ENCODE results near the gene MXRA5. TPM values are rescaled to one million over a fixed set of nuclear protein-coding genes. Genes with fewer than 3 reads are reported as not detected.
A peak's percentile ranks its signal among the peaks of the same experiment; 100 is the strongest.
"Not testable (repeated sequence)": the region's sequence is repeated elsewhere in the genome, so short reads cannot be mapped to it uniquely, and the experiment has no call there.

MXRA5 gene
- total and polyA plus RNA-seq, 2 donors from 2014 or later: 4.4 to 12.2 TPM

DNA sequence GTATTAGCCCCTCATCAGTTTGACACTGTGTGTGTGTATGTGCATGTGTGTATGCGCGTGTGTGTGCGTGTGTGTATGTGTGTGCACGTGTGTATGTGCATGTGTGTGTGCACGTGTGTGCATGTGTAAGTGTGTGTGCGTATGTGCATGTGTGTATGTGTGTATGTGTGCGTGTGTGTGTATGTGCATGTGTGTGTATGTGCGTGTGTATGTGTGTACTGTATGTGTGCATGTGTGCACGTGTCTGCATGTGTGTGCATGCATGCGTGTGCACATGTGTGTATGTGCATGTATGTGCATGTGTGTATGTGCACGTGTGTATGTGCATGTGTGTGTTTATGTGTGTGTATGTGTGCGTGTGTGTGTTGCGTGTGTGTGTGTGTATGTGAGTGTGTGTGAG is 31.1 kb upstream of the MXRA5 start:
- Histone ChIP-seq H3K36me3 (ENCODE audit: control insufficient read depth in 2 of 3, insufficient read depth in 3 of 3, low read length in 3 of 3) (no peaks in the 10 kb centered on the region), H3K9me3 (ENCODE audit: control insufficient read depth in 2 of 3, insufficient read depth in 1 of 3, low read length in 3 of 3) (peaks cover 0 to 2% (median 0%) of the 10 kb centered on the region in 3 donors), H3K4me1 (ENCODE audit: control insufficient read depth in 2 of 3, insufficient read depth in 2 of 3, low read depth in 1 of 3, low read length in 3 of 3) (no peaks in the 10 kb centered on the region), H3K9ac (ENCODE audit: low read length in 3 of 3) (no peak overlapping the region), H3K27me3 (ENCODE audit: control insufficient read depth, insufficient read depth, low read length) (peaks cover 2% of the 10 kb centered on the region), H3K27ac (ENCODE audit: low read depth in 2 of 2, low read length in 2 of 2) (no peak overlapping the region), H3K4me3 (ENCODE audit: low read length in 3 of 3) (peak overlapping the region in 1 of 3 donors; percentile 45)
- DNase-seq (no peak), FAIRE-seq (no peak)
- intact Hi-C loops (cut with DNase I): no loop called here
- TF ChIP-seq CTCF (IDR thresholded peaks at IDR 0.05; ENCODE audit: borderline replicate concordance, extremely low read depth, insufficient read depth): no peak

DNA sequence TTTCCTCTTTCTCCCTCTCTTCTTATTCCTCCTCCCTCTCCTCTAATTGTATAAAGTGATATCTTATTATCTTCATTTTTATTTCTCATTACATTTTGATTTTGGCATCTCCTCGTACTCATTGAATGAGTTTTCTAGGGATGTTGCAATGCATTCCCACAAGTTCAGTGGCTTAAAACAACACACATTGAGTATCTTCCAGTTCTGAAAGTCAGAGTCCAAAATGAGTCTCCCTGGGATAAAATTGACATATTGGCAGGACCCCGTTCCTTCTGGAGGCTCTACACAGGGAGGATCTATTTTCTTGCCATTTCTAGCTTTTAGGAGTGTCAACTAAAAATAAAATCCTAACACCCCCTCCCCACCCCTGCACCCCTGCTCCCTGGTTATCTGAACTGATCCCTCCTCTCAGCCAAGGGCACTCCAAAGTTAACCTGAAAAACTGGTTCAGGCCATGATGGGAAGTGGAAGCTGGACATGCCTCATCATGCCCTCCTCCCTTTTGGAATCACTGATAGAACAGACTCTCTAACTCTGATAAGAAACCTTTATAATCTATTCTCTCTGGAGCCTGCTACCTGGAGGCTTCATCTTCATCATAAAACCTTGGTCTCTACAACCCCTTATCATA is 29.5 kb upstream of the MXRA5 start:
- H3K27me3 ChIP-seq (ENCODE audit: control insufficient read depth, insufficient read depth, low read length); H3K36me3 ChIP-seq (ENCODE audit: control insufficient read depth in 2 of 3, insufficient read depth in 3 of 3, low read length in 3 of 3); H3K4me1 ChIP-seq (ENCODE audit: control insufficient read depth in 2 of 3, insufficient read depth in 2 of 3, low read depth in 1 of 3, low read length in 3 of 3); H3K9me3 ChIP-seq (ENCODE audit: control insufficient read depth in 2 of 3, insufficient read depth in 1 of 3, low read length in 3 of 3); FAIRE-seq; intact Hi-C loops (cut with DNase I); H3K4me3 ChIP-seq (ENCODE audit: low read length in 3 of 3); H3K9ac ChIP-seq (ENCODE audit: low read length in 3 of 3); H3K27ac ChIP-seq (ENCODE audit: low read depth in 2 of 2, low read length in 2 of 2); DNase-seq: not testable (repeated sequence)

- no peak for DNase-seq
- Histone ChIP-seq H3K9ac (ENCODE audit: low read length in 3 of 3) (no peak overlapping the region), H3K4me1 (ENCODE audit: control insufficient read depth in 2 of 3, insufficient read depth in 2 of 3, low read depth in 1 of 3, low read length in 3 of 3) (no peaks in the 10 kb centered on the region), H3K27me3 (ENCODE audit: control insufficient read depth, insufficient read depth, low read length) (peaks cover 2% of the 10 kb centered on the region), H3K4me3 (ENCODE audit: low read length in 3 of 3) (no peak overlapping the region), H3K9me3 (ENCODE audit: control insufficient read depth in 2 of 3, insufficient read depth in 1 of 3, low read length in 3 of 3) (peaks cover 0 to 2% (median 0%) of the 10 kb centered on the region in 3 donors), H3K27ac (ENCODE audit: low read depth in 2 of 2, low read length in 2 of 2) (no peak overlapping the region), H3K36me3 (ENCODE audit: control insufficient read depth in 2 of 3, insufficient read depth in 3 of 3, low read length in 3 of 3) (no peaks in the 10 kb centered on the region)
- intact Hi-C loops (cut with DNase I): no loop called here
- FAIRE-seq: no peak
- TF ChIP-seq CTCF (IDR thresholded peaks at IDR 0.05; ENCODE audit: borderline replicate concordance, extremely low read depth, insufficient read depth): no peak
These were observed 27.8 kb upstream of the MXRA5 start for GRCh38 chrX:3374108-3374800.

DNA sequence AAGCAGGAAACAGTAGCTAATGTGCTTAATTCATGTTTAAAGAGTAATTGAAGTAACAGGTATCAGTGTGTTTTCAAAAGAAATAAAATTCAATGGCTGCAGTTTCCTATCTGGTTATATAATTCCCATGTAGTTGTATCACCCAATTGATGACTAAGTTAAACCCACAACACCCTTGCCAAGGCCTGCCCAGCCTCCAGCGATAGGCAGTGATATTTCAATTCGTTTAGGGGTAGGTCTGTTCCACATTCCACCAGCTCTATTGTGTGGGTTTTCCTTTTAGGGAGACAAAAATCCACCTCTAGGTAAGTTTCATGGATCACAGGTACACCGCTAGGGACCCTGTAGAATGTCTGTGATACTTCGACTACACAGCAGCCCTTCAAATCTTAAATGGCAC is 24.7 kb upstream of the MXRA5 start:
- DNase-seq (no peak), FAIRE-seq (no peak)
- H3K9ac ChIP-seq (ENCODE audit: low read length in 3 of 3): no peak overlapping the region
- no peak overlapping the region for H3K4me3 ChIP-seq (ENCODE audit: low read length in 3 of 3)
- TF ChIP-seq CTCF (IDR thresholded peaks at IDR 0.05; ENCODE audit: borderline replicate concordance, extremely low read depth, insufficient read depth): no peak
- H3K4me1 ChIP-seq (ENCODE audit: control insufficient read depth in 2 of 3, insufficient read depth in 2 of 3, low read depth in 1 of 3, low read length in 3 of 3): no peaks in the 10 kb centered on the region
- no peaks in the 10 kb centered on the region for H3K9me3 ChIP-seq (ENCODE audit: control insufficient read depth in 2 of 3, insufficient read depth in 1 of 3, low read length in 3 of 3)
- intact Hi-C loops (cut with DNase I): no loop called here
- no peaks in the 10 kb centered on the region for H3K36me3 ChIP-seq (ENCODE audit: control insufficient read depth in 2 of 3, insufficient read depth in 3 of 3, low read length in 3 of 3)
- no peak overlapping the region for H3K27ac ChIP-seq (ENCODE audit: low read depth in 2 of 2, low read length in 2 of 2)
- H3K27me3 ChIP-seq (ENCODE audit: control insufficient read depth, insufficient read depth, low read length): no peaks in the 10 kb centered on the region
